Spleen (tissue), 11 donors: ENCODE results near the gene PRICKLE3. TPM values are rescaled to one million over a fixed set of nuclear protein-coding genes. Genes with fewer than 3 reads are reported as not detected.
"Not testable (repeated sequence)": the region's sequence is repeated elsewhere in the genome, so short reads cannot be mapped to it uniquely, and the experiment has no call there.

Experiments used
- DNase-seq: peaks from one replicate; pipeline ENCODE4 v3.0.0-alpha.2; 2020
- H3K27ac ChIP-seq, 8 donors: fragments of 200-600 bp; sonication (generic) in 7 of 8; 1 replicate in 4 of 8; 2 replicates in 4 of 8; pipeline versions ENCODE4 v1.5.0 to v1.8.0; 2016 to 2021; ENCODE audit warnings: inconsistent platforms in 4 of 8, mild to moderate bottlenecking in 4 of 8, moderate library complexity in 1 of 8
- H3K27me3 ChIP-seq, 7 donors: fragments of 200-600 bp; sonication (generic) in 6 of 7; replicated peaks in 1 of 7; 1 replicate in 4 of 7; 2 replicates in 3 of 7; pipeline versions ENCODE4 v1.5.0 to v1.8.0; 2016 to 2021; ENCODE audit warnings: inconsistent platforms in 3 of 7, mild to moderate bottlenecking in 1 of 7
- H3K36me3 ChIP-seq, 6 donors: fragments of 200-600 bp; sonication (generic) in 5 of 6; 1 replicate in 4 of 6; 2 replicates in 2 of 6; pipeline versions ENCODE4 v1.5.0 to v1.8.0; 2016 to 2021; ENCODE audit warnings: inconsistent platforms in 2 of 6
- H3K4me1 ChIP-seq, 6 donors: fragments of 200-600 bp; sonication (generic) in 5 of 6; 1 replicate in 3 of 6; 2 replicates in 3 of 6; pipeline versions ENCODE4 v1.5.0 to v1.8.0; 2016 to 2021; ENCODE audit warnings: inconsistent platforms in 3 of 6
- H3K4me3 ChIP-seq, 8 donors: fragments of 200-600 bp; sonication (generic) in 7 of 8; 1 replicate in 4 of 8; 2 replicates in 4 of 8; pipeline versions ENCODE4 v1.5.0 to v1.8.0; 2016 to 2021; ENCODE audit warnings: inconsistent platforms in 4 of 8, mild to moderate bottlenecking in 4 of 8, moderate library complexity in 2 of 8
- H3K9me3 ChIP-seq, 8 donors: fragments of 200-600 bp; sonication (generic) in 7 of 8; 1 replicate in 4 of 8; 2 replicates in 4 of 8; pipeline versions ENCODE4 v1.5.0 to v1.8.0; 2016 to 2021; ENCODE audit warnings: inconsistent platforms in 4 of 8
- POLR2A ChIP-seq, 3 donors: fragments of 450-650 bp; IDR thresholded peaks; one replicate each; pipeline ENCODE4 v1.5.1; 2017; ENCODE audit warnings: antibody characterized with exemption in 3 of 3, mild to moderate bottlenecking in 1 of 3
- POLR2AphosphoS5 ChIP-seq, 3 donors: sonication (generic); formaldehyde crosslinking; IDR thresholded peaks; one replicate each; pipeline ENCODE4 v1.5.1; 2017; ENCODE audit warnings: antibody characterized with exemption in 3 of 3
- WGBS, 5 donors: extraction: QIAGEN DNeasy Blood & Tissue Kit in 3 of 5; methylation state at CpG; one replicate each; pipeline versions ENCODE4 v1.1.5 to v1.1.7; 2013 to 2018; 5-methylcytosine and 5-hydroxymethylcytosine counted together
- intact Hi-C: fragments of 100-400 bp; cut with DNase I; formaldehyde crosslinking; loops from one replicate; pipeline ENCODE4 v1.15.0; 2023; ENCODE audit warnings: low total_unique reads
- polyA plus RNA-seq, 3 donors: library from polyadenylated mRNA; stranded (reverse); fragments of 200-250 nt; gene quantifications; one replicate each; pipeline ENCODE4 v1.2.1, GENCODE V29; 2013
- total RNA-seq, 7 donors: library from RNA; depleted of rRNA in 3 of 7; stranded (reverse); fragments of >200 nt in 3 of 7; fragmentation: NEBNext Ultra II Directional in 4 of 7; extraction: Animal tissue kit (Norgen Biotek cat#: 25700) in 4 of 7; gene quantifications; one replicate each; pipeline versions ENCODE4 v1.1.0 to v1.2.1, GENCODE V29; 2016 to 2021
- TF ChIP-seq, protein P1 (sequence below), 11 experiments: fragments of 200-600 bp in 7 of 11; fragments of 450-650 bp in 4 of 11; sonication (generic) in 4 of 11; IDR thresholded peaks in 8 of 11; conservative IDR thresholded peaks in 3 of 11; 1 replicate in 7 of 11; 2 replicates in 4 of 11; pipeline versions ENCODE4 v1.4.0 to v1.8.0; 2016 to 2021; ENCODE audit warnings: antibody characterized with exemption in 11 of 11, inconsistent platforms in 4 of 11, mild to moderate bottlenecking in 1 of 11
- donor health status: healthy with polysubstance abuse.
- donor health status: DM: no; HTN: no; CAD: no; lungs with moderate emphysema.
- donor health status: DM: no; HTN: no; CAD: no.
- donor health status: Bipolar disorder and iron deficiency.
- donor health status: healthy.
- donor health status: DM: no; HTN: no; CAD: no.
- donor health status: DM: yes; HTN: yes; CAD: no.

The PRICKLE3 gene
- total and polyA plus RNA-seq, 10 donors: 3.2 to 29.0 (median 13.5) TPM

DNA sequence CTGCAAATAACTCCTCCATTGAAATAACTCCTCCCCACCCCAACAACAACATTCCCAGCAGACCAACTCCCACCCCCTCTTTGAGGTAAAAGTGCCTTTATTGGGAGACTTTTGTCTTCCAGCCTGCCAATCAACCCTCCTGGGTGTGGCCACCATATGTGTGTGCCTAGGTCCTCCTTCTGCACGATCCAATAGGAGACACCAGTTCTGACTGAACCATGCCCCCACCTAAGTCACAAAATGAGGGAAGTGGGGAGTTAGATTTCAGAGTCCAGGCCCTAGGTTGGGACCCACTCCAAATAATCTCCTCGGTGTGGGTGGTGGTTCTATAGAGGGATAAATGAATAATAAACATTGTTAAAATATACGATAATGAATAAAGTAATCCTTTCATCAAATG, 11.4 kb downstream of the PRICKLE3 start:
- Histone ChIP-seq H3K9me3 (no peaks in the 10 kb centered on the region), H3K27me3 (no peaks in the 10 kb centered on the region), H3K36me3 (peaks cover 0 to 66% (median 16%) of the 10 kb centered on the region in 6 donors), H3K27ac (no peak overlapping the region), H3K4me1 (peaks cover 0 to 43% (median 13%) of the 10 kb centered on the region in 6 donors), H3K4me3 (no peak overlapping the region)
- TF ChIP-seq POLR2A (IDR thresholded peaks at IDR 0.05) (no peak), POLR2AphosphoS5 (IDR thresholded peaks at IDR 0.05) (no peak)
- TF ChIP-seq, protein P1, sequence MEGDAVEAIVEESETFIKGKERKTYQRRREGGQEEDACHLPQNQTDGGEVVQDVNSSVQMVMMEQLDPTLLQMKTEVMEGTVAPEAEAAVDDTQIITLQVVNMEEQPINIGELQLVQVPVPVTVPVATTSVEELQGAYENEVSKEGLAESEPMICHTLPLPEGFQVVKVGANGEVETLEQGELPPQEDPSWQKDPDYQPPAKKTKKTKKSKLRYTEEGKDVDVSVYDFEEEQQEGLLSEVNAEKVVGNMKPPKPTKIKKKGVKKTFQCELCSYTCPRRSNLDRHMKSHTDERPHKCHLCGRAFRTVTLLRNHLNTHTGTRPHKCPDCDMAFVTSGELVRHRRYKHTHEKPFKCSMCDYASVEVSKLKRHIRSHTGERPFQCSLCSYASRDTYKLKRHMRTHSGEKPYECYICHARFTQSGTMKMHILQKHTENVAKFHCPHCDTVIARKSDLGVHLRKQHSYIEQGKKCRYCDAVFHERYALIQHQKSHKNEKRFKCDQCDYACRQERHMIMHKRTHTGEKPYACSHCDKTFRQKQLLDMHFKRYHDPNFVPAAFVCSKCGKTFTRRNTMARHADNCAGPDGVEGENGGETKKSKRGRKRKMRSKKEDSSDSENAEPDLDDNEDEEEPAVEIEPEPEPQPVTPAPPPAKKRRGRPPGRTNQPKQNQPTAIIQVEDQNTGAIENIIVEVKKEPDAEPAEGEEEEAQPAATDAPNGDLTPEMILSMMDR (IDR thresholded peaks at IDR 0.05 in 8 of 11, conservative IDR thresholded peaks at IDR 0.05 in 3 of 11): no peak
- intact Hi-C loops: no loop called here
- 81 to 96% (median 91%) methylated on average over 3 of the region's 3 CpGs for WGBS, 5 donors
- DNase-seq: no peak

- 84 to 100% (median 90%) methylated on average over 5 to 8 of the region's 8 CpGs for whole genome bisulfite sequencing, 5 donors
- Histone ChIP-seq H3K27ac (peak overlapping the region in 3 of 8 donors; percentile 89 to 93 (median 92)), H3K4me1 (peaks cover 0 to 49% (median 16%) of the 10 kb centered on the region in 6 donors), H3K4me3 (peak overlapping the region in 1 of 8 donors; percentile 77), H3K36me3 (peaks cover 0 to 54% (median 10%) of the 10 kb centered on the region in 6 donors)
- H3K9me3 ChIP-seq, H3K27me3 ChIP-seq, intact Hi-C loops: not testable (repeated sequence)
- peak; percentile 64 for DNase-seq
Measured at GRCh38 chrX:49173544-49173943, 12.6 kb downstream of the PRICKLE3 start.

DNA sequence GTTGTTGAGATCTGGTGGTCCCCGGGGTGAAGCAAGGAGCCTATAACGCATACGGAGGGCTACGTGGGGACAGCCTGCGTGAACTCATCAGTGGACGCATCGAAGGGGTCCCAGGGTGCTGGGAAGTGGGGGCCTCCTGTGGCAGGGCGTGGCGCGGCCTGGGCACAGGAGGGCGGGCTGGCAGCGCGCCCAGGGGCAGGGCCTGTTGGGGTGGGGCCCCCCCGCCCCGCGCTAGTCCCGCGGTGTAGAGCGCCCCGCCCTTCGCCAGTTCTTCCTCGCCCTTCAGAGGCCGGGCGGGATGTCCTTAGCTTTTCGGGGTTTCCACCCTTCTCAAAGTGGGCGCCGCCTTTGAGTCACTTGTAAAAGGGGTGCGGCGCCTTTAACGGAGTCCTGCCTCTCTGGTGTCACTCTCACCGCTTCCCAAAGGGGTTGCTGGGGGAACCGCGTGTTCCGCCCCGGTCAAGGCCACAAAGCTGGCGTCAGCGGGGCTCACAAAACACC, 13.8 kb downstream of the PRICKLE3 start:
- H3K27me3 ChIP-seq: no peaks in the 10 kb centered on the region
- H3K9me3 ChIP-seq: no peaks in the 10 kb centered on the region
- no peak for TF ChIP-seq POLR2A (IDR thresholded peaks at IDR 0.05)
- peak; percentile 52 to 77 (median 56) for TF ChIP-seq POLR2AphosphoS5 (IDR thresholded peaks at IDR 0.05)
- TF ChIP-seq, protein P1 (IDR thresholded peaks at IDR 0.05 in 8 of 11, conservative IDR thresholded peaks at IDR 0.05 in 3 of 11): no peak
- intact Hi-C loops: no loop called here
- DNase-seq: peak; percentile 92
- H3K4me1 ChIP-seq: peaks cover 0 to 59% (median 26%) of the 10 kb centered on the region in 6 donors
- WGBS, 5 donors: 0 to 41% (median 1%) methylated on average over 4 to 37 of the region's 37 CpGs
- H3K36me3 ChIP-seq: peaks cover 0 to 42% (median 8%) of the 10 kb centered on the region in 6 donors
- peak overlapping the region; percentile 42 to 93 (median 85) for H3K27ac ChIP-seq
- H3K4me3 ChIP-seq: peak overlapping the region; percentile 37 to 77 (median 52)

- Histone ChIP-seq H3K36me3 (peaks cover 0 to 36% (median 8%) of the 10 kb centered on the region in 6 donors), H3K9me3 (no peaks in the 10 kb centered on the region), H3K4me1 (peaks cover 0 to 59% (median 24%) of the 10 kb centered on the region in 6 donors), H3K27ac (peak within 1 kb of the TSS; percentile 42 to 93 (median 85)), H3K27me3 (no peaks in the 10 kb centered on the region), H3K4me3 (peak within 1 kb of the TSS; percentile 37 to 77 (median 52))
- TF ChIP-seq POLR2A (IDR thresholded peaks at IDR 0.05): no peak
- TF ChIP-seq POLR2AphosphoS5 (IDR thresholded peaks at IDR 0.05): peak; percentile 71 to 79 (median 76)
- TF ChIP-seq, protein P1 (IDR thresholded peaks at IDR 0.05 in 8 of 11, conservative IDR thresholded peaks at IDR 0.05 in 3 of 11): no peak
- DNase-seq: peak; percentile 90
- WGBS, 5 donors: 0 to 48% (median 1%) methylated on average over 12 to 46 of the region's 46 CpGs
- intact Hi-C loops: no loop called here
Measured at GRCh38 chrX:49171752-49172279, 14.4 kb downstream of the PRICKLE3 start, which contains the start of gene PLP2. Gene PLP2 (plus strand): TSS chrX:49171898. CDS start chrX:49172001, 103 bp downstream.
